HT-29 (cell line): ENCODE results near the gene COPS9. TPM values are rescaled to one million over a fixed set of nuclear protein-coding genes. Genes with fewer than 3 reads are reported as not detected.

Experiments used
- DNase-seq: peaks from one replicate; pipeline ENCODE4 v3.0.0-alpha.2; 2015; ENCODE audit warnings: low spot score
- total RNA-seq: library from RNA; depleted of rRNA; stranded (reverse); fragments of >200 nt; shearing (Covaris generic); gene quantifications from 2 replicates; pipeline ENCODE4 v1.2.3, GENCODE V29; 2014

The COPS9 gene
- total RNA-seq, 1 experiment from 2014 or later: 286 TPM

DNA sequence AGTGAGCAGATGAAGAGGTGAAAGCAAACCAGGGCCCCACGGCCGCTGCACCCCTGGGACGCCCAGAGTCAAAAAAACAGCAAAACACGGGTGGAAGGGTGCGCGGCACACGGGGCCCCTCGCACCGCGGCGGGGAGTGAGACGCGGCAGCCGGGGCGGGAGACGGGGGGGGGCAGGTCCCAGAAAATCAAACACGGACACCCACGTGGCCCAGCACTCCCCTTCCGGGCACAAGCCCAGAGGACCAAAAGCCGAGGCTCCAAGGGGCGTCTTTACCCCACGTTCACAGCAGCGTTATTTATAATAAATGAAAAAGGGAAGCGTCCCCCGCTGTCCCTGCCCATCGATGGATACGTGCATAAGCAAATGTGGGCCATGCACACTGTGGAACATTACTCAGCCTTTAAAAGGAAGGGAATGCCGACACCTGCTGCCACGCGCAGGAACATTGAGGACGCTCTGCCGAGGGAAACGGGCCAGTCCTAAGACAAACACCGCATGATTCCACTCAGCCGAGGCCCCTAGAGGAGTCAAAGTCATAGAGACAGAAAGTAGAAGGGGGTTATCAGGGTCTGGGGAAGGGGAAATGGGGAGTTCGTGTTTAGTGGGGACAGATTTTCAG, 677 bp upstream of the COPS9 start:
- DNase-seq: no peak

DNA sequence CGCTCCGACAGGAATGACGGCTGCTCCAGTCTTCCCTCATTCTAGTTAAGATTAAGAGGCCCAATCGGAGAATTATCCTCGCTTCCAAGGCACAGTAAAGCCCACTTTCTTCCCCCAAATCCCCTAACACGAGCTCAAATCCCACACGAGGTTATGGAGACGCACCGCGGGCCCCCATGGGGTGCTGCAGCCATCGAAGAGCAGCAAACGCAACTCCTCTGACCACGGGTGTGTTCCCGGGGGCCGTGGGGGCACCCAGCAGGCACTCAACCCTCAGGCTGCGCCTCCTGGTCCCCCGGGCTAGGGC, 446 bp downstream of the COPS9 start:
- no peak for DNase-seq

DNA sequence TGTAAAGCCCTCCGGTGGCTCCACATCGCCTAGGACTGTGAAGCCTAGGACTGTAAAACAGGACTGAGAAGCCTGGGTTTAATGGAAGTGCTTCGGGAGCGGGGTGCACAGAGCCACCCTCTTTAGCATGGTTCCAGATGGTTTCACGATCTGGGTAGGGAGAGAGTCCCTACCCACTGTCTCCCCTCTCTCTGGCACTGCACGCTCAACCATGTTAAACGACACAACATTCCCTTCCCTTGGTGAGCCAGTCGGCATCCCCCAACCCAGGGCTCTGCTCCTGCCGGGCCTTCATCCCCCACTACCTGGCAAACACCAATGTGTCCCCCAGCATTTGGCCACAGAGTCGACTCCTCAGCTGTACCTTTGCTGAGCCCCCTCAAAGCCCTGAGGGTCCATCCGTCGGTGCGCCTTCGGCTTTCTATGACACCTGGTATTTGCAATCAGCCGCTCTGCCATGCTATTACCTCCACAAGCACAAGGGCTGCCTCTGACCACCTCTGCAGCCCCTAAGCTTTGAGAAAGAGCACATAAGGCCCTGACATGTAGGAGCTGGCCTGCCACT, 1.1 kb downstream of the COPS9 start:
- DNase-seq: no peak

DNA sequence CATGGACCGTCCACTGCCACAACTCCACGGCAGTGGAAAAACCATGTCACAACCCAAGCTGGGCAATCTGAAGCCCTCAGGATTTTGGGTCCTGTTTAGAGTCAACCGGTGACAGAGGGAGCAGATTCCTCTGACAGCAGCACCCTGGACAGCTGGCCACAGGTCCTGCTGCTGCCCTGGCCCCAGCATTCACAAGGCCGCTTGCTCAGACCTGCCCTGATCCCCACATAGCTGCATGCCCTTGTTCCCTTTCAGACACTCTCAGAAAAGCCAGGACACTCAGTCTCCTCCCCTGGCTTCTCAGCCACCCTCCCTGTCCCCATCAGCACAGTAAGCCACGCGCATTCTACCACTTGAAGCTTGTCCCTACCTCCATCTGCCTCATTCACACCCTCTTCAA, 1.6 kb downstream of the COPS9 start:
- no peak for DNase-seq

DNA sequence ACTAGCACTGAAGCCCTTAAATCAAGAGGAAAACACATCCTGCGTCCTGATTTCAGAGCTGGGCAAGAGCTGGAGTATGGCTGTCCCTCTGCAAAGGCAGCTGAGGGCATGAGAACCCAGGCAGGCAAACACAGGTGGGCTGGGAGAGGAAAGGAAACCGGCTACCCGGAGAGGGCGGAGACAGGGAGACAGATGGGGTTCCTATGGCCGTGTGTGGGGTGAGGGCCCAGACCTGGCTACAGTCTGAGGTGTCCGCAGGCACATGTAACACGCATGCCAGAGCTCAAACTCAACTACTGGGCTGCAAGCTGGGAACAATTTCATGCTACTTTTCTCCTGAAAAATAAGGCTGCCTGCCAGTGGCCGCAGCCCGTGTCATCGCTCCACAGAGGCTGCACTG, 2.7 kb downstream of the COPS9 start:
- no peak for DNase-seq

DNA sequence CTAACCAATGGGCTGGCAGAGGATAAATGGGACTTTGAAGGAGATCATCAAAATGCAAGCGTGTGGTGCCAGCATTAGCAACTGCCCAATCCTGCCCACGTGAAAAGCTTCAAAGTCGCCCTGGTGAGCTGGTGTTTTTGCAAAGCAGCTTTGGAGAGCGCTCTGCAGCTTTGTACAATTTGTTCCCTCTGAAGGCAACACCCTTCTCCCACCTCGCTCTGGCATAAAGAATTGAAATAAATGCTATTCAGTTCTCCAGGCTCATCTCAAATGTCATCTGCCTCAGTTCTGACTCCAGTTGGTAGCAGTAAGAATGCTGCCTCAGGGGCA, 3.5 kb downstream of the COPS9 start:
- DNase-seq: no peak

DNA sequence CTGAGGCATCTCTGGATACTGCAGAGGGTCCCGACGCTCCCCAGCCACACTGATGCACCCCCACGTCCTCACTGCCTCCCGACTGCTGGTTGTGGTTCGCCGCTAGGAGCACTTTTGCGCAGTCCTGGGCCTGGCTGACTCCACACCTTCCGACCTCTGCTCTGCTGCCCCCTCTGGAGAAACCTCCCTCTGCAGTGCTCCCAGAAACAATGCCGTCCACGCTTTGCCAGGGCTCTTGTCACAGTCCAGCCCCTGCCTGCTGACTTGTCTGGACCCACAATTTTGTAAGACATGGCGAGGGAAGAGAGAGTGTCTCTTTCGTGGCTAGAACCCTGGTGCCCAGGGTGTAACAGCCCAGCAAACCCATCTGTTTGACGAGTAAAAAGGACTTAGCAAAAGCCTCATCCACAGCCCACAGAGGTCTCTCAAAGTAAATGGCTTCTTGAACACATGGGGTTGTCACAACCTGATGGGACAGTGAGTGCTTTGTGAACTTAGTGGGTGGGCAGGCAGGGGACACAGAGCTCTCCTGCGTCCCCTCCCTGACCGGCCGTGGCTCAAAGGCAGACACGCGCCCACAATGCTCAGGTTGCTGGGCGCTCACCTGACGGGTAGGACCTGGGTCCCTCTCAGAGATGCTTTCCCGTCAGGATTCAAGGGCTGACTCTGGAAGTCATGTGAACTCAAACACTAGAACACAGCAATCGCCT, 4.0 kb downstream of the COPS9 start:
- no peak for DNase-seq

DNA sequence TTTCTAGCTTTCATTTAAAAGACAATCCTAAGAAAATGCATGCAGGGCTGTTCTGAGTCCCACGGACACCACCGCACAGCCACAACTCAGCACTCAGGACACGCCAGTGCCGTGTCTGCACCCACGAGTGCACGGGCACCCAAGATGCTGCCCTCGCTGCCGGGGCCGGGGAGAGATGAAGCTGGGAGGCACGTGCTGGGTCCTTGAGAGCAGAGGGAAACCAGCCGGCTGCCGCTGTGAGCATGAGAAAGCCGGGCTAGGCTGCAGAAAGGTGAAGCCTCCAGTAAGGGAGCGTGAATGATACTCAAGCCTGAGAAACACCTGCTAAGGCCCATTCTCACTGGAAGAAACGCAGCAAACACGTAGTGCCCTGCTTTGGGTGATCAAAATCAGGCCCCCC, 4.8 kb downstream of the COPS9 start:
- no peak for DNase-seq

DNA sequence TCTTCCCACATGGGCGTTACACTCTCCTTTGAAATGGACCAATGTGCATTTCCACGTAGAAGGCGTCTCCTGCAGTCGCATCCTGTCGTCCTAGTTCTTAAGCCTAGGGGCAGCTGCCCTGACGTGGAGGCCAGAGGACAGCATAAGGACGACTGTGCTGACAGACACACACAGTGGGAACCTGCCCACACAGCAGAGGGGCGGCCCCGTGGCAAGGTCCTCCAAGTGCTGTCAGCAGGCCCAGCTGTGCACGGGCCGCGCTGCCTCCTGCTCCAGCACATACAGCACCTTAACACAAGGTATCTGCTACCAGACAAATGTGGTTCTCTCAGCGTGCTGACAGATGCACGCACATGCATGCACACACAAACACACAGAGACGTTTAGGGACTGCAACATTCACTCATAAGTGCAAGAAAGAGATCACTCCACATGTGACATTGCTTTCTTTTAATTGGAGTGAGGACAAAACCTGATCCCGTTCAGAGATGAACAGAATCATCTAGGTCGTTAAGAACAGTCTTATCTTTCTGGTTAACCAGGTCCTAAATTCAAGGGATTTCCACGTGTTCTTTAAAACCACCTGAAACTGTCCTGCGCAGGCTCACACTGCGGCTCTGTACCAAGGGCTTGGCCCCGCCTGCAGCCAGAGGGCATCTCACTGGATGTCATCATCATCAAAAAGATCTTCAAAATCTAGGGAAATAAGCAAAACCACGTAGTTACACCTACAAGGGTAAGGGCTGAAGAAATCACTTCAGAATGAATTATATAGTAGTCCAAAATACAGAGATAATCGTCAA, 5.5 kb downstream of the COPS9 start:
- no peak for DNase-seq

DNA sequence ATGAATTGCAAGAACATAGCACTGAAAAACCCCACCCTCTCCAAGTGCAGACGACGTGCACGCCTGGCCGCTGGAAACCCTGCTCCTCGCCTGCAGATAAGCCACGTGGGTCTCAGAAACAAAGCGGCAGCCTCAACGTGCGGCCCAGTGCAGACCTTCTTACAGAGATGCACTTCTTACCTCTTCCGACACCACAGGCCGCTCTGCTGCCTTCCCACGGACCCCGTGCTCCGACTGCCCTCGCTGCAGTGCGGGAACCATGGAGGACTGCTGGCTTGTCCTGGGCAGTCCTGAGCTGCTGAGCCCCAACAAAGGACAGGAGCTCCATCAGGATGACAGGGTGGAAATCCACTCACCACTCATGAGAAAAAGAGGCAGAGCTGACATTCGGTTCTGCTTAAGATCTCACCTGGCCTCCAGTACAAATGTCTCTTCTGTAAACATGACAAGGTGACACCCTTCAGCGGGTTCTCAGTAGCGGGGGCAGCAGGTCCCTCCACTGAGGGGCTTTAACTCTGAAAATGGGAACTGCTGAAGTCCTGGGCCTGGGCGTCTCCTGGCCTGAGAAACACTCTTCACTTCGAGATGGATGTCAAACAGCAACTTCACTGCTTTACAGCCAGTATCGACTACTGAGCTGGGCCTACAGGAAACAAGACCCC, 6.2 kb downstream of the COPS9 start:
- DNase-seq: no peak

DNA sequence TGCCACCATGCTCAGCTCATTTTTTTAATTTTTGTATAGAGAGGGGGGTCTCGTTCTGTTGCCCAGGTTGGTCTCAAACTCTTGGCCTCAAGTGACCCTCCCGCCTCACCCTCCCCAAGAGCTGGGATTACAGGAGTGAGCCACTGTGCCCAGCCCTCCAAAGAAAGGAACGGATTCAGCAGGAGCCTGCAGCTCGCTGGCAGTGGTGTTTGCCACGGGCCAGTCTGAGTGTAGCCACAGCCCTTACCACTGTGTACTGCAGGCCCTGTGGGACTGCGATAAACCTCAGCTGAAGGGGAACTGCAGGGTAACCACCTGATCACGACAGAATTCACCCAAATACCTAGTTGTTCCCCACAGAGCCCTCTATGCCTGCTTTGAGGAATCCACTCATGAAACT, 6.8 kb downstream of the COPS9 start:
- no peak for DNase-seq

DNA sequence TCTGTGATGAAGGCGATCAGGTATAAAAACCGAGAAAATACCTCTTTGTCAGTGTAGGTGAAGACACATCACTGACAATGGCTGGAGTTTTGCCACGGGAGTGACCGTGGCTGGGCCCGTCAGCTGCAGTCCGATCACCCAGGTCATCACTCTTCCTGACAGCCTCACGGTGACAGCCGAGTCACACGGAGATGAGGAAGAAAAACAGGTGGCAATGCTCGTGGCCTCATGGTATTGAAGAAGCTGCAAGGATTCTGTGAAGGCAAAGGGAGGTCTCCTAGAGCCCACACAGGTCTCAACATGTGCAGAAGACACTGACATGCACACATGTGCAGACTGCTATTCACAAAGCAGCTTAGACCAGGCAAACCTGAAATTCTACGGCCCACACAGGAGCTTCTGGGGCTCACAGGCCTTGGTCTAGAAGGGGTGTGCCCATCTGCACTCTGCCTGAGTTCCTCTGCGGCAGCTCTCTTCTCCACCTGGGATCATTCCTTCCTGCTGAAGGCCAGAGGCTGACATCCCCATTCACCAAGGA, 7.4 kb downstream of the COPS9 start:
- DNase-seq: no peak

DNA sequence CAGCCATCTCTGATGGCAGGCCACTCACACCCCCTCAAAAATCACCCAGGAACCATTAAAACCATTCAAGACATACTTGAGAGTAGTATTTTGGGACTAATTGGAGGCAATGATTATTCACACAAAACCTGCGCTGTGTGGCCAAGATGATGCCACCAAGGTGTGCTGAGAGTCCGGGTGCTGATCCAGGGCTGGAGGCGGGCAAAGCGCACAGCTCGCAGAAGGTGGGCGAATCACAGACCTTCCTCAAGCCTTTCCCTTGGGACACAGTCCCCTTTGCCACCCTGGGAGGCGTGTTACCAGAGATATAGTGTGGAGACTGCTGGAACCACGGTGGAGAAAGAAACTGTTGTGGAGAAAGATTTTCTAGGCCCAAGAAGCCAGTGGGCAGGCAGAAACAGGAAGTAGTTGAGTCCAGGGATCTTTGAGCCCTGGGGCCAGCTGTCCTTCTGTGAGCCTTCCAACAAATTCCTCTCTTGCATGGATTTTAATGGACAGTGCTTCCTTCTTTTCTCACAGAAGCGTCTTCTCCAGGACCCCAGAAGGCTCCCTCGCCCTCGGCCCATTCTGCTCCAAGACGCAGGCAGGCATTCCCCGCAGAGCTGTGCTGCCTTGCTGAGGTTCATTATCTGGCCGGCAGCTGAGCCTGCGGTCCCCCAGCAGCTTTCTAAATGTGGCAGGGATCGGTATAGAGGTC, 8.0 kb downstream of the COPS9 start:
- no peak for DNase-seq

DNA sequence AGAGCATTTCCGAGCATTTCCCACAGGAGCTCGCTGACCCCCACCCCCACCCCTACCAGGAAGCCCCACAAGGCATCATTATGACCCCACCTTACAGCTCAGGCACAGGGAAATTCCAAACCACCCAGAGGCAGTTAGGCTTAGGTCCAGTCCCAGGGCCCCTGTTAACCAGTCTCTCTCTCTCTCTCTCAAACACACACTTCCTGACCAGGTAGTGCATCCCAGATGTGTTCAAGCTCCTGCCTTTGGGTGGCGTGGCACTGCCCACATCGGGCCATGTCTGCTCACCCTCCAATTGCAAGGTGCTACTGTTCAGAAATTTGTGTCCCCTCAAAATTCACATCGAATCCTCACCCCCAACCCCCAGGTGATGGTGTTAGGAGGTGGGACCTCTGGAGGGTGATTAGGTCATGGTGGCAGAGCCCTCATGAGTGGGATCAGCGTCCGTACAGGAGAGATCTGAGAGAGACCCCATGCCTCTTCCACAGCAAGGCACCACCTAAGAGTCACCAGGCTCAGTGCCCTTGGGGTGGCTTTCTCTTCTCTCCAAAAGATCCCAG, 8.8 kb downstream of the COPS9 start:
- no peak for DNase-seq

DNA sequence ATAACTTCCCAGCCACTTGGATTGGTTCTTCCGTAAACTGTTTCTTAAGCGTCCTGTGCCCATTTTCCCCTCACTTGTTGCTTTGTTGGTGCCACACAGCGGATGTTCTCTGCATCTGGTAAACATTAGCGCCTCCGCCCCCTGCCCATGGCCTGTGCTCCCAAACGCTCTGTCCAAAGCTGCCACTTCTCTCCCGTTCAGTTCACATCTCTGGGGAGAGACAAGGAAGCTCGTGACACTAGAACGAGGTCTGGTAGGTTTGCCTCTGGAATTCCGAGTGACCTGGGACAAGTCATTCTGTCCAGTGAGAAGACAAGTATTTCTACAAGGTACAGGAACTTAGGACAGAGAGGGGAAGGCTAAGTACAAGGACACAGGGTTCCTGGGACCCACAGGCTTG, 9.4 kb downstream of the COPS9 start:
- no peak for DNase-seq

DNA sequence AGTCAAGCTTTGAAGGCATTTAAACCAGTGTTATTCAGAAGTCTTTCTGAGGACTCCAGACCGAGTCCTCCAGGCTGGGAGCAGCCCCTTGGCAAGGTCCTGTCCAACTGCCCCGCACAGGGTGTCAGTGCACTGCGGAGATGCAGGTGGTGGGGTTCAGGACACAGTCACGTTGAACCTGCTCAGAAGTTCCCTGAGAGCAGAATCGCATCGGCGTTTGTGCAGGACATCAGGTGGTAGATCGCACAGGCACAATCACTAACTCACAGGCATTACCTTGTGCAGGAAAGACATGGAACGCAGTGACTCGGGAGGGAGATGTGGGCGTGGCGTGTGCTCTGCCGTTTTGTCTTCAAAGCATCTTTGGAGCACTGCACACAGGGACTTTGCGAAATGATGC, 10.4 kb downstream of the COPS9 start:
- no peak for DNase-seq

DNA sequence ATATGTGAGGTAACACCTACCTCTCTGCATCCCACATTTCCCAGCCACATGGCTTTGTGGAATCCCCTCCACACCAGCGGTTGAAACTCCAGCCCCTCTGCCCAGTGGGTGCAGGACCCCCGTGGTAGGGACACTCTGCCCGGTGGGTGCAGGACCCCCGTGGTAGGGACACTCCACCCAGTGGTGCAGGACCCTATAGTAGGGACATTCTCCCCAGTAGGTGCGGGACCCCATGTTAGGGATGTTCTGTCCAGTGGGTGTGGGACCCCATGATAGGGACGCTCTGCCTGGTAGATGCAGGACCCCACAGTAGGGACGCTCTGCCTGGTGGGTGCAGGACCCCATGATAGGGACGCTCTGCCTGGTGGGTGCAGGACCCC, 11.5 kb downstream of the COPS9 start:
- no peak for DNase-seq

DNA sequence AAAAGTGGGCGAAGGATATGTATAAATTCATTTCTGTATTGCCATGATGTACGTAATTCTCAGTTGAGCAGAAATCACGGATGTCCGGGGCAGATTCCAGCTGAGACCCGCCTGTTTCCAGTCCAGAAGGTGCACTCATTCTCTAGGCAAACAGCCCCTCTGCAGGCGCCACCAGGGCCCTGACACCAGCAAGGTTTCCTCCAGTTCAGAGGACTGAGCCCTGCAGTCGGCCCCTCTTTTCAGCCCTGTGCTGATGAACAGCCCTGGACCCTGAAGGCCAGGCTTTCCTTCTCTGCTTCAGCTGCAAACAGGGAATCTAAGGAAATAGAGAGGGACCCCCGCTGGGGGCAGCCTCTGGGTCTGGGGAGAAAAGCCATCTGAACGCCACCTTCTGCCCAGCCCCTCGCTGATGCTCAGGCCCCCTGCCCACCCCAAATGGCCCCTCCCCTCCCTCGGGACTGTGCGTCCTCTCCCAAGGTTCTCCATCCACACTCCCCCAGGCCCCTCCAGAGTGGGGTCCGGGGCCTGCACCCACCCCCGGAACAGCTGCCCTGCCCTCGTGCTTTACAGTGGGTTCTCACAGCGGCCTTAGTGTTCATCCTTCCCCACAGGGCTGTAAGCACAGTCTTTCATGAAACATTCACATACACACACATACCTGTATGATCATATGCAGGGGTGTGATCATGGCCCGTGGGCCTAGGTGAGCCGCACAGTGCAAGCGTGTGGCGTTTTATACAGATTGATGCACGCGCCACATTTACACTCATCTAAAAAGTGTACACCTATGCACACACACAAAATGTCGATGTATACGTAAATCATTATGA, 12.1 kb downstream of the COPS9 start:
- DNase-seq: no peak

DNA sequence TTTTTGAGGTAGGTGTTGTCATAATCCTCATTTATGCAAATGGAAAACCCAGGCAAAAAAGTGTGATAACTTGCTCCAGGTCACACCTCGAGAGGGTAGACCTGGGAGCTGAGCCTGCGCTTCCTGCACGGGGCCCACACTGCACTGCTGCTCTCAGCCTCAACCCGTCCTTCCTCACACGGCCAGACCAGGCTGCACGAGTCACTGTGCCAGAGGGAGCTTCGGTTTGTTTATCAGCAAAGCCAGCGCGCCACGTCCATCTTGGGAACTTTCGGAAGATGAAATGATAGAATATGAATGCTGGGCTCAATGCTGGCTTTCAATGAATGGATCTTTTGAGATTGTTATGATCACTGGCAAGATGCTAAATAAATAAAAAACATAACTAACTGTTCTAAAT, 14.4 kb downstream of the COPS9 start:
- no peak for DNase-seq

DNA sequence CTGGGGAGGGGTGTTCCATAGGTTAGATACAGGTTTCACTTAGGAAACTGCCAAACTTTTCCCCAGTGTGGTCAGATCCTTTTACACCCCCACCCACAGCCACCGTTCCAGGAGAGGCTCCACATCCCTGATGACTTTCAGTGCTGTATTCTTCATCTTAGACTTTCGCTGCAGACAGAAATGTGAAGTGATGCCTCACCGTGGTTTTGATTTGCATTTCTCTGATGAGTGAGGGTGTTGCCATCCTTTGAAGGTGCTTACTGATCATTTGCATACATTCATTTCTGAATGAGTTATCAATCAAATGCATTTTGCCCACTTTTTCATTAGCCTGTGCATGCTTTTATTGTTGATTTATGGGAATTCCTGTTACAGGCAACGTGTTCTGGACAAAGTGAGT, 14.9 kb downstream of the COPS9 start:
- DNase-seq: no peak
